K562 (cell line): ENCODE data around the gene MYL5. TPM values are rescaled to one million over a fixed set of nuclear protein-coding genes. Genes with fewer than 3 reads are reported as not detected.

Experiments
- ATAC-seq: fragments of 200-7000 bp; cut with Tn5 transposase; 3 replicates; pipeline ENCODE4 v1.9.1; 2020; ENCODE audit warnings: moderate library complexity
- BruUV-seq: library from RNA; stranded (reverse); fragments of 400-500 nt; replicated peaks from 2 replicates; lab custom pipeline; 2021; lab: Mats Ljungman, UMichigan
- CTCF ChIA-PET: fragments of 300-600 bp; formaldehyde crosslinking; extraction: SDS; loops from one replicate; lab custom pipeline; 2021; ENCODE audit warnings: low intra/inter-chr PET ratio; lab: Yijun Ruan, JAX
- POLR2A ChIA-PET: fragments of 300-600, 350-650 bp; sonication (Branson Sonifier 250); formaldehyde crosslinking; extraction: SDS; loops from one replicate; lab custom pipeline; 2021; ENCODE audit warnings: antibody characterized with exemption, inconsistent platforms; lab: Yijun Ruan, JAX
- DNase-seq, 4 experiments: peaks; one replicate each; pipeline versions ENCODE4 v3.0.0 to v3.0.0-alpha.2; 2011 to 2018; ENCODE audit warnings: low spot score in 3 of 4, mixed read lengths in 3 of 4; ENCODE audit errors: extremely low read depth in 1 of 4
- FAIRE-seq: peaks from 2 replicates; lab custom pipeline; 2011; peaks lifted over from hg19 to GRCh38; lab: Jason Lieb, UNC
- H2AFZ ChIP-seq: 2 replicates; pipeline ENCODE4 v1.6.0; 2011; ENCODE audit warnings: low read depth, low read length, control low read depth, inconsistent platforms
- H3K27ac ChIP-seq: fragments of 200-600 bp; 3 replicates; pipeline ENCODE4 v1.8.0; 2011; ENCODE audit warnings: low read depth, mild to moderate bottlenecking, control low read depth, inconsistent platforms, low read length, moderate library complexity, mixed read lengths; ENCODE audit errors: extremely low read depth
- H3K27me3 ChIP-seq, 2 experiments: fragments of 300-600 bp in 1 of 2; 2 replicates in 1 of 2; 3 replicates in 1 of 2; pipeline versions ENCODE4 v1.6.0 to v1.8.0; 2011; ENCODE audit warnings: inconsistent platforms in 2 of 2, low read length in 2 of 2, mild to moderate bottlenecking in 1 of 2, mixed read lengths in 1 of 2, moderate library complexity in 1 of 2; ENCODE audit not compliant: control insufficient read depth in 2 of 2, insufficient read depth in 2 of 2
- H3K36me3 ChIP-seq: fragments of 300-600 bp; 3 replicates; pipeline ENCODE4 v1.8.0; 2011; ENCODE audit warnings: mild to moderate bottlenecking, low read length, inconsistent platforms; ENCODE audit not compliant: control insufficient read depth, insufficient read depth
- H3K4me1 ChIP-seq, 2 experiments: fragments of 200-600 bp in 1 of 2; replicated peaks in 1 of 2; 2 replicates in 1 of 2; 3 replicates in 1 of 2; pipeline versions ENCODE4 v1.5.1 to v1.8.0; 2011; ENCODE audit warnings: inconsistent platforms in 2 of 2, low read length in 2 of 2, mild to moderate bottlenecking in 1 of 2, mixed read lengths in 1 of 2, moderate library complexity in 1 of 2; ENCODE audit not compliant: control insufficient read depth in 2 of 2, insufficient read depth in 2 of 2
- H3K4me2 ChIP-seq: 2 replicates; pipeline ENCODE4 v1.6.1; 2011; ENCODE audit warnings: low read length, control low read depth, inconsistent platforms, mixed read lengths; ENCODE audit not compliant: insufficient read depth
- H3K4me3 ChIP-seq: fragments of 200-600 bp; sonication (generic), shearing (Covaris generic); 2 replicates; pipeline ENCODE4 v1.5.1; 2016; ENCODE audit warnings: control low read depth, inconsistent platforms
- H3K79me2 ChIP-seq: fragments of 200-600 bp; 3 replicates; pipeline ENCODE4 v1.8.0; 2011; ENCODE audit warnings: low read length, inconsistent platforms; ENCODE audit not compliant: control insufficient read depth, insufficient read depth
- H3K9ac ChIP-seq, 2 experiments: 2 replicates each; pipeline versions ENCODE4 v1.6.0 to v1.6.1; 2011; ENCODE audit warnings: low read depth in 2 of 2, low read length in 2 of 2, control low read depth in 1 of 2, inconsistent platforms in 1 of 2, mild to moderate bottlenecking in 1 of 2, mixed read lengths in 1 of 2; ENCODE audit not compliant: insufficient read depth in 1 of 2
- H3K9me1 ChIP-seq: one replicate; pipeline ENCODE4 v1.6.0; 2011; ENCODE audit warnings: inconsistent platforms, mild to moderate bottlenecking, low read length, moderate library complexity; ENCODE audit not compliant: control insufficient read depth, insufficient read depth
- H3K9me3 ChIP-seq: replicated peaks from 2 replicates; pipeline ENCODE4 v1.5.1; 2011; ENCODE audit warnings: low read depth, low read length, inconsistent platforms; ENCODE audit not compliant: control insufficient read depth, insufficient read depth
- H4K20me1 ChIP-seq: replicated peaks from 2 replicates; pipeline ENCODE4 v1.6.1; 2011; ENCODE audit warnings: low read length, inconsistent platforms, mixed read lengths; ENCODE audit not compliant: control insufficient read depth, insufficient read depth
- GTF2B ChIP-seq: IDR thresholded peaks from 2 replicates; pipeline ENCODE4 v1.6.1; 2011; ENCODE audit not compliant: insufficient read length; ENCODE audit errors: extremely low read depth
- HIVEP1 ChIP-seq: fragments of 250-450 bp; sonication (Bioruptor Pico); IDR thresholded peaks from 2 replicates; pipeline ENCODE4 v1.4.0; 2020; ENCODE audit warnings: mild to moderate bottlenecking
- JUN ChIP-seq, 2 experiments: sonication (generic) in 1 of 2; formaldehyde crosslinking in 1 of 2; IDR thresholded peaks; 2 replicates each; pipeline versions ENCODE4 v1.6.1 to v1.8.0; 2012 to 2022; ENCODE audit warnings: borderline replicate concordance in 2 of 2, mild to moderate bottlenecking in 2 of 2, improper control_type of control experiment in 1 of 2, low read depth in 1 of 2, low read length in 1 of 2, missing genetic modification reagents in 1 of 2
- NCOA6 ChIP-seq: fragments of 450-650 bp; IDR thresholded peaks from 2 replicates; pipeline ENCODE4 v1.6.1; 2017; ENCODE audit warnings: mild to moderate bottlenecking
- PHF21A ChIP-seq: fragments of 450-650 bp; IDR thresholded peaks from 2 replicates; pipeline ENCODE4 v1.6.1; 2017; ENCODE audit warnings: low read depth, borderline replicate concordance
- PTRF ChIP-seq: fragments of 450-650 bp; IDR thresholded peaks from 2 replicates; pipeline ENCODE4 v1.6.1; 2016; ENCODE audit warnings: mild to moderate bottlenecking, missing genetic modification characterization, missing compliant biosample characterization
- TRIM28 ChIP-seq: fragments of 450-650 bp; IDR thresholded peaks from 2 replicates; pipeline ENCODE4 v1.6.1; 2017
- ZNF174 ChIP-seq: fragments of 250-450 bp; sonication (Bioruptor Pico); IDR thresholded peaks from 2 replicates; pipeline ENCODE4 v1.4.0; 2020; ENCODE audit warnings: mild to moderate bottlenecking
- ZNF511 ChIP-seq: sonication (generic); formaldehyde crosslinking; IDR thresholded peaks from 2 replicates; pipeline ENCODE4 v1.8.0; 2022; ENCODE audit warnings: mild to moderate bottlenecking, missing genetic modification reagents
- ZNF766 ChIP-seq: fragments of 200-800 bp; sonication (Bioruptor generic); conservative IDR thresholded peaks from 2 replicates; pipeline ENCODE4 v1.6.1; 2016; ENCODE audit warnings: missing genetic modification characterization, missing compliant biosample characterization
- WGBS: fragments of 100-300 bp; shearing (Covaris generic); methylation state at CpG from one replicate; pipeline ENCODE4 v1.1.6; 2016; ENCODE audit warnings: low coverage, mixed read lengths; ENCODE audit not compliant: insufficient coverage; ENCODE audit errors: missing lambda C conversion rate; 5-methylcytosine and 5-hydroxymethylcytosine counted together
- in situ Hi-C: fragments of 300-500 bp; cut with MboI; formaldehyde crosslinking; loops from 4 replicates; pipeline ENCODE4 v1.15.0; 2018; ENCODE audit warnings: inconsistent platforms, mixed read lengths
- intact Hi-C: fragments of 100-400 bp; cut with micrococcal nuclease; formaldehyde crosslinking; loops from 2 replicates; pipeline ENCODE4 v1.14.2; 2022
- polyA plus RNA-seq, 8 experiments: library from polyadenylated mRNA; depleted of rRNA in 4 of 8; stranded (reverse) in 5 of 8; unstranded in 3 of 8; fragments of >200 nt; fragmentation: Nextera tagmentation in 2 of 8; fragmentation: Illumina TruSeq in 1 of 8; extraction: Ambion mirVana in 2 of 8; extraction: Trizol in 1 of 8; gene quantifications; 2 replicates each; pipeline versions ENCODE4 v1.2.1 to v1.2.3, GENCODE V29; 2011 to 2014; ENCODE audit warnings: inconsistent platforms in 1 of 8, missing spikeins in 1 of 8
- total RNA-seq, 7 experiments: library from RNA; depleted of rRNA in 6 of 7; stranded (reverse); fragments of >200 nt in 6 of 7; fragmentation: Illumina TruSeq in 2 of 7; extraction: Trizol in 2 of 7; gene quantifications; 2 replicates each; pipeline versions ENCODE4 v1.2.1 to v1.2.3, GENCODE V29; 2011 to 2021; ENCODE audit warnings: low replicate concordance in 1 of 7

MYL5 gene
- total and polyA plus RNA-seq, 9 of the 15 experiments (the other 6 are each of a cell fraction or from before 2014, with no cell fraction given) = 1.4 to 10.0 (median 4.1) TPM

GRCh38 chr4:654871-655463 lies 19.4 kb upstream of the MYL5 start:
- POLR2A ChIA-PET = interaction anchor here (0.6 kb wide), 1 partner anchor 539 kb away, joined by 3 read pairs; no protein-coding TSS in a partner anchor
- DNase-seq (no peak), FAIRE-seq (no peak), ATAC-seq (no peak)
- no TSS peak for BruUV-seq
- H3K36me3 ChIP-seq = no peaks in the 10 kb centered on the region
- no peaks in the 10 kb centered on the region for H3K9me1 ChIP-seq
- no peak overlapping the region for H2AFZ ChIP-seq
- intact Hi-C loops (no loop called here), in situ Hi-C loops (no loop called here)
- WGBS = 12% methylated on average over 16 of the region's 17 CpGs
- no peak overlapping the region for H3K4me3 ChIP-seq
- CTCF ChIA-PET = no interaction called here
- H3K4me2 ChIP-seq = no peak overlapping the region
- no peak overlapping the region for H3K27ac ChIP-seq
- peaks cover 3% of the 10 kb centered on the region; the same call in 1 of the 2 replicates for H3K9me3 ChIP-seq
- H3K27me3 ChIP-seq = peaks cover 35 to 59% of the 10 kb centered on the region in 2 experiments; a peak in 4 of 5 replicates
- peak overlapping the region in 1 of 2 experiments; percentile 64; a peak in 1 of 4 replicates for H3K9ac ChIP-seq
- peaks cover 0 to 70% of the 10 kb centered on the region in 2 experiments; a peak in 2 of 5 replicates for H3K4me1 ChIP-seq
- TF ChIP-seq GTF2B (no peak), ZNF766 (CRISPR knock-in tag) (no peak), JUN (IDR thresholded peaks at IDR 0.05; ENCODE audit: borderline replicate concordance, low read depth, low read length) (no peak), JUN (CRISPR knock-in tag; IDR thresholded peaks at IDR 0.05; ENCODE audit: borderline replicate concordance) (no peak), PHF21A (no peak), TRIM28 (no peak), PTRF (tag) (no peak), HIVEP1 (CRISPR knock-in tag) (no peak), NCOA6 (no peak), ZNF174 (CRISPR knock-in tag) (no peak), ZNF511 (CRISPR knock-in tag) (no peak)
- H3K79me2 ChIP-seq = no peaks in the 10 kb centered on the region
- H4K20me1 ChIP-seq = no peaks in the 10 kb centered on the region
